Measurements from ENCODE around the gene CBY2.
"Not testable (repeated sequence)": the region's sequence is repeated elsewhere in the genome, so short reads cannot be mapped to it uniquely, and the experiment has no call there.

- not testable (repeated sequence) for TF ChIP-seq CTCF (IDR thresholded peaks at IDR 0.05; ENCODE audit: insufficient read depth, low read length); POLR2AphosphoS5 (IDR thresholded peaks at IDR 0.05; ENCODE audit: low read depth); GABPA (IDR thresholded peaks at IDR 0.05; ENCODE audit: low read depth); SPI1 (IDR thresholded peaks at IDR 0.05; ENCODE audit: borderline replicate concordance, low read depth)
- TF ChIP-seq, protein P1, sequence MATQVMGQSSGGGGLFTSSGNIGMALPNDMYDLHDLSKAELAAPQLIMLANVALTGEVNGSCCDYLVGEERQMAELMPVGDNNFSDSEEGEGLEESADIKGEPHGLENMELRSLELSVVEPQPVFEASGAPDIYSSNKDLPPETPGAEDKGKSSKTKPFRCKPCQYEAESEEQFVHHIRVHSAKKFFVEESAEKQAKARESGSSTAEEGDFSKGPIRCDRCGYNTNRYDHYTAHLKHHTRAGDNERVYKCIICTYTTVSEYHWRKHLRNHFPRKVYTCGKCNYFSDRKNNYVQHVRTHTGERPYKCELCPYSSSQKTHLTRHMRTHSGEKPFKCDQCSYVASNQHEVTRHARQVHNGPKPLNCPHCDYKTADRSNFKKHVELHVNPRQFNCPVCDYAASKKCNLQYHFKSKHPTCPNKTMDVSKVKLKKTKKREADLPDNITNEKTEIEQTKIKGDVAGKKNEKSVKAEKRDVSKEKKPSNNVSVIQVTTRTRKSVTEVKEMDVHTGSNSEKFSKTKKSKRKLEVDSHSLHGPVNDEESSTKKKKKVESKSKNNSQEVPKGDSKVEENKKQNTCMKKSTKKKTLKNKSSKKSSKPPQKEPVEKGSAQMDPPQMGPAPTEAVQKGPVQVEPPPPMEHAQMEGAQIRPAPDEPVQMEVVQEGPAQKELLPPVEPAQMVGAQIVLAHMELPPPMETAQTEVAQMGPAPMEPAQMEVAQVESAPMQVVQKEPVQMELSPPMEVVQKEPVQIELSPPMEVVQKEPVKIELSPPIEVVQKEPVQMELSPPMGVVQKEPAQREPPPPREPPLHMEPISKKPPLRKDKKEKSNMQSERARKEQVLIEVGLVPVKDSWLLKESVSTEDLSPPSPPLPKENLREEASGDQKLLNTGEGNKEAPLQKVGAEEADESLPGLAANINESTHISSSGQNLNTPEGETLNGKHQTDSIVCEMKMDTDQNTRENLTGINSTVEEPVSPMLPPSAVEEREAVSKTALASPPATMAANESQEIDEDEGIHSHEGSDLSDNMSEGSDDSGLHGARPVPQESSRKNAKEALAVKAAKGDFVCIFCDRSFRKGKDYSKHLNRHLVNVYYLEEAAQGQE (IDR thresholded peaks at IDR 0.05; ENCODE audit: insufficient replicate concordance, low read depth) = not testable (repeated sequence)
Observed at GRCh38 chr13:45757589-45757988, 55.5 kb downstream of the CBY2 start.

Measured in HL-60 (cell line).